ENCODE data around the gene CARD19.

GRCh38 chr9:93058355-93059010 lies 37.5 kb upstream of the CARD19 start, which contains the start of gene SUSD3:
- TF ChIP-seq CTCF (IDR thresholded peaks at IDR 0.05) (no peak), POLR2A (IDR thresholded peaks at IDR 0.05) (no peak)

Measured in Peyer's patch (tissue), 4 donors.